Body of pancreas (tissue), 4 donors: Measurements from ENCODE around the gene MRGPRD. TPM values are rescaled to one million over a fixed set of nuclear protein-coding genes. Genes with fewer than 3 reads are reported as not detected.

Source experiments
- ATAC-seq: fragments of 150-250 bp; one replicate; pipeline ENCODE4 v1.9.1; 2016
- DNase-seq, 4 donors: peaks; one replicate each; pipeline ENCODE4 v3.0.0-alpha.2; 2019
- H3K27ac ChIP-seq, 4 donors: fragments of 200-600 bp; sonication (generic); 1 replicate in 3 of 4; 2 replicates in 1 of 4; pipeline versions ENCODE4 v1.5.1 to v1.6.1; 2016 to 2019; ENCODE audit warnings: mild to moderate bottlenecking in 1 of 4, mixed read lengths in 1 of 4, moderate library complexity in 1 of 4
- H3K27me3 ChIP-seq, 2 donors: fragments of 200-600 bp; sonication (generic); one replicate each; pipeline ENCODE4 v1.6.0; 2016; ENCODE audit warnings: mild to moderate bottlenecking in 1 of 2
- H3K36me3 ChIP-seq, 2 donors: fragments of 200-600 bp; sonication (generic); replicated peaks in 1 of 2; 2 replicates each; pipeline ENCODE4 v1.5.1; 2016; ENCODE audit warnings: low read depth in 2 of 2; ENCODE audit not compliant: insufficient read depth in 1 of 2
- H3K4me1 ChIP-seq: fragments of 200-600 bp; sonication (generic); one replicate; pipeline ENCODE4 v1.6.0; 2016
- H3K4me3 ChIP-seq, 2 donors: fragments of 200-600 bp; sonication (generic); 1 replicate in 1 of 2; 2 replicates in 1 of 2; pipeline ENCODE4 v1.5.1; 2016 to 2019
- H3K9me3 ChIP-seq, 3 donors: fragments of 200-600 bp; sonication (generic); 1 replicate in 2 of 3; 2 replicates in 1 of 3; pipeline ENCODE4 v1.5.1; 2016
- CTCF ChIP-seq, 7 experiments: fragments of 450-650 bp in 4 of 7; fragments of 200-600 bp in 3 of 7; sonication (generic) in 3 of 7; IDR thresholded peaks; one replicate each; pipeline ENCODE4 v1.5.1; 2016 to 2019; ENCODE audit warnings: antibody characterized with exemption in 7 of 7
- POLR2A ChIP-seq, 3 donors: fragments of 450-650 bp; IDR thresholded peaks; one replicate each; pipeline ENCODE4 v1.6.1; 2016; ENCODE audit warnings: antibody characterized with exemption in 3 of 3, mild to moderate bottlenecking in 2 of 3
- WGBS, 2 donors: methylation state at CpG; one replicate each; pipeline ENCODE4 v1.1.5; 2017; 5-methylcytosine and 5-hydroxymethylcytosine counted together
- intact Hi-C: fragments of 100-400 bp; cut with DNase I; formaldehyde crosslinking; loops from one replicate; pipeline ENCODE4 v1.15.1; 2023
- total RNA-seq, 2 donors: library from RNA; depleted of rRNA; stranded (reverse); fragments of >200 nt; gene quantifications; one replicate each; pipeline ENCODE4 v1.1.0, GENCODE V29; 2016

Gene MRGPRD
- total RNA-seq, 2 donors from 2014 or later, result not detected

GRCh38 chr11:68979931-68980775 lies 633 bp downstream of the MRGPRD start:
- no peaks in the 10 kb centered on the region for H3K27me3 ChIP-seq
- DNase-seq, result no peak
- intact Hi-C loops, result no loop called here

GRCh38 chr11:68978931-68979594 lies 1.7 kb downstream of the MRGPRD start:
- no peak for ATAC-seq
- no peak for TF ChIP-seq CTCF (IDR thresholded peaks at IDR 0.05)
- no peak for TF ChIP-seq POLR2A (IDR thresholded peaks at IDR 0.05)
- Histone ChIP-seq H3K27ac (no peak overlapping the region), H3K36me3 (no peaks in the 10 kb centered on the region), H3K4me3 (no peak overlapping the region), H3K27me3 (no peaks in the 10 kb centered on the region), H3K9me3 (no peaks in the 10 kb centered on the region), H3K4me1 (no peaks in the 10 kb centered on the region)
- peak in 1 of 4 donors; percentile 3 for DNase-seq
- 25 to 42% methylated on average over 9 of the region's 15 CpGs for WGBS, 2 donors
- intact Hi-C loops, result no loop called here

More at GRCh38 chr11:68979931-68980775, 633 bp downstream of the MRGPRD start:
- no peak overlapping the region for H3K4me3 ChIP-seq
- H3K4me1 ChIP-seq, result no peaks in the 10 kb centered on the region
- H3K9me3 ChIP-seq, result no peaks in the 10 kb centered on the region
- 48 to 71% methylated on average over 7 to 29 of the region's 33 CpGs for WGBS, 2 donors
- H3K36me3 ChIP-seq, result no peaks in the 10 kb centered on the region
- ATAC-seq, result no peak
- no peak overlapping the region for H3K27ac ChIP-seq
- no peak for TF ChIP-seq POLR2A (IDR thresholded peaks at IDR 0.05)
- no peak for TF ChIP-seq CTCF (IDR thresholded peaks at IDR 0.05)

- 55 to 58% methylated on average over 3 to 5 of the region's 5 CpGs for WGBS, 2 donors
- Histone ChIP-seq H3K9me3 (no peaks in the 10 kb centered on the region), H3K4me3 (no peak overlapping the region), H3K36me3 (no peaks in the 10 kb centered on the region), H3K4me1 (no peaks in the 10 kb centered on the region), H3K27ac (no peak overlapping the region), H3K27me3 (no peaks in the 10 kb centered on the region)
- intact Hi-C loops, result no loop called here
- no peak for TF ChIP-seq POLR2A (IDR thresholded peaks at IDR 0.05)
- TF ChIP-seq CTCF (IDR thresholded peaks at IDR 0.05), result no peak
- DNase-seq (no peak), ATAC-seq (no peak)
These were observed 2.2 kb downstream of the MRGPRD start for GRCh38 chr11:68978626-68978930.

- Histone ChIP-seq H3K36me3 (no peaks in the 10 kb centered on the region), H3K4me1 (no peaks in the 10 kb centered on the region), H3K9me3 (no peaks in the 10 kb centered on the region), H3K4me3 (no peak overlapping the region), H3K27ac (no peak overlapping the region), H3K27me3 (no peaks in the 10 kb centered on the region)
- intact Hi-C loops, result no loop called here
- WGBS, 2 donors, result 37 to 51% methylated on average over 11 to 14 of the region's 14 CpGs
- no peak for TF ChIP-seq CTCF (IDR thresholded peaks at IDR 0.05)
- TF ChIP-seq POLR2A (IDR thresholded peaks at IDR 0.05), result no peak
- ATAC-seq (no peak), DNase-seq (peak in 1 of 4 donors; percentile 0)
These were observed 2.8 kb downstream of the MRGPRD start for GRCh38 chr11:68977781-68978625.
